ENCODE data around the gene ELOVL7.
"Not testable (repeated sequence)": the region's sequence is repeated elsewhere in the genome, so short reads cannot be mapped to it uniquely, and the experiment has no call there.

ELOVL7 gene

GRCh38 chr5:60843936-60844905 is at the start of gene ELOVL7:
Gene ELOVL7 (minus strand): TSS chr5:60844269. CDS start chr5:60787397, 56,872 bp downstream.
- no peak for DNase-seq

- DNase-seq = no peak
Measured at GRCh38 chr5:60893521-60893920, 49.5 kb upstream of the ELOVL7 start.

- no peak for DNase-seq
Measured at GRCh38 chr5:60891667-60892066, 47.6 kb upstream of the ELOVL7 start.

GRCh38 chr5:60888359-60889061 is 44.4 kb upstream of the ELOVL7 start:
- no peak for DNase-seq

- DNase-seq = no peak
Measured at GRCh38 chr5:60887746-60888145, 43.7 kb upstream of the ELOVL7 start.

GRCh38 chr5:60887096-60887495 is 43.0 kb upstream of the ELOVL7 start:
- DNase-seq = no peak

- DNase-seq = no peak
Measured at GRCh38 chr5:60886158-60886557, 42.1 kb upstream of the ELOVL7 start.

- DNase-seq = no peak
Measured at GRCh38 chr5:60883229-60883628, 39.2 kb upstream of the ELOVL7 start.

GRCh38 chr5:60872892-60873291 is 28.8 kb upstream of the ELOVL7 start:
- DNase-seq = no peak

- DNase-seq = no peak
Measured at GRCh38 chr5:60870857-60871256, 26.8 kb upstream of the ELOVL7 start.

GRCh38 chr5:60860572-60860971 is 16.5 kb upstream of the ELOVL7 start:
- DNase-seq = not testable (repeated sequence)

- DNase-seq = no peak
Measured at GRCh38 chr5:60856066-60856465, 12.0 kb upstream of the ELOVL7 start.

- no peak for DNase-seq
Measured at GRCh38 chr5:60852940-60853339, 8.9 kb upstream of the ELOVL7 start.

GRCh38 chr5:60852317-60852716 is 8.2 kb upstream of the ELOVL7 start:
- no peak for DNase-seq

GRCh38 chr5:60851626-60852025 is 7.6 kb upstream of the ELOVL7 start:
- no peak for DNase-seq

GRCh38 chr5:60846298-60846697 is 2.2 kb upstream of the ELOVL7 start:
- no peak for DNase-seq

GRCh38 chr5:60843386-60843935 is 608 bp downstream of the ELOVL7 start:
- DNase-seq = no peak

- no peak for DNase-seq
Measured at GRCh38 chr5:60842871-60843385, 1.1 kb downstream of the ELOVL7 start.

- DNase-seq = no peak
Measured at GRCh38 chr5:60841361-60841760, 2.7 kb downstream of the ELOVL7 start.

GRCh38 chr5:60836131-60836530 is 7.9 kb downstream of the ELOVL7 start:
- no peak for DNase-seq

- DNase-seq = no peak
Measured at GRCh38 chr5:60835554-60835953, 8.5 kb downstream of the ELOVL7 start.

GRCh38 chr5:60833520-60833919 is 10.5 kb downstream of the ELOVL7 start:
- DNase-seq = no peak

- DNase-seq = no peak
Measured at GRCh38 chr5:60830581-60831127, 13.4 kb downstream of the ELOVL7 start.
